Measurements from ENCODE around the gene SLC9A9. TPM values are rescaled to one million over a fixed set of nuclear protein-coding genes. Genes with fewer than 3 reads are reported as not detected.

SLC9A9 gene
- total and polyA plus RNA-seq, 2 of the 8 experiments (the other 6 are each of a cell fraction or from before 2014, with no cell fraction given): 0.48 to 1.1 TPM

DNA sequence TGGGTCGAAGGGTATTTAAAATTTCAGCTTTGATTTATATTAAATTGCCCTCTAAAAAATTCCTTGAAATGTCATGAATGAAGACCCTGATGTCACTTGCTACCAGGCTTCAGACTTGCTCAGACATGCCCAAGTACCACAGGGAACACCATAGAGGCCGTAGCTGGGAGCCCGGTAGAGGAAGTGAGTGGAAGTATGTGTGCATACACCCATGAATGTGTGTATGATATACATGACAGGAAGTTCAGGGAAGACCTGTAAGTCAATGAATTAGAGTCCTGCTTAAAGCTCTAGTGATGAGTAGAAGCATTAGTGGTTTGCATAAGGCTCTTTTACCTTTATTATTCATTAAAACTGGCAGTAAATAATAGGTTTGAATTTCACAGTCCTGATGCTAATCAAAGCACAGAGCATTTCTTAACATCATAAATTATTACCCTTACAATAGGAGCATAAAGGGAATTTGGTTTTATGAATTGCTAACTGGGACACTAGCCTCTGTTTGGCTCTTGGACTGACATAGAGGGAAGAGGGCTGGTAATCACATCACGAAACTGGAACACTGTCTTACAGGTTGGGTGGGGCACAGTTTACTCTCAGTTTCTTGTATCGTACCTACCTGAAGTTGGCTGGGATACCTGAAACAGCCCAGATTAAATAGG is 584.3 kb downstream of the SLC9A9 start (continued):
- TF ChIP-seq, protein P1, sequence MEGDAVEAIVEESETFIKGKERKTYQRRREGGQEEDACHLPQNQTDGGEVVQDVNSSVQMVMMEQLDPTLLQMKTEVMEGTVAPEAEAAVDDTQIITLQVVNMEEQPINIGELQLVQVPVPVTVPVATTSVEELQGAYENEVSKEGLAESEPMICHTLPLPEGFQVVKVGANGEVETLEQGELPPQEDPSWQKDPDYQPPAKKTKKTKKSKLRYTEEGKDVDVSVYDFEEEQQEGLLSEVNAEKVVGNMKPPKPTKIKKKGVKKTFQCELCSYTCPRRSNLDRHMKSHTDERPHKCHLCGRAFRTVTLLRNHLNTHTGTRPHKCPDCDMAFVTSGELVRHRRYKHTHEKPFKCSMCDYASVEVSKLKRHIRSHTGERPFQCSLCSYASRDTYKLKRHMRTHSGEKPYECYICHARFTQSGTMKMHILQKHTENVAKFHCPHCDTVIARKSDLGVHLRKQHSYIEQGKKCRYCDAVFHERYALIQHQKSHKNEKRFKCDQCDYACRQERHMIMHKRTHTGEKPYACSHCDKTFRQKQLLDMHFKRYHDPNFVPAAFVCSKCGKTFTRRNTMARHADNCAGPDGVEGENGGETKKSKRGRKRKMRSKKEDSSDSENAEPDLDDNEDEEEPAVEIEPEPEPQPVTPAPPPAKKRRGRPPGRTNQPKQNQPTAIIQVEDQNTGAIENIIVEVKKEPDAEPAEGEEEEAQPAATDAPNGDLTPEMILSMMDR (IDR thresholded peaks at IDR 0.05; ENCODE audit: control extremely low read depth in 1 of 3, insufficient read depth in 1 of 3, low read depth in 1 of 3, low read length in 3 of 3): no peak
- TF ChIP-seq HDAC2 (IDR thresholded peaks at IDR 0.05; ENCODE audit: borderline replicate concordance in 1 of 2, low read depth in 2 of 2, low read length in 2 of 2): no peak
- TF ChIP-seq, protein P2, sequence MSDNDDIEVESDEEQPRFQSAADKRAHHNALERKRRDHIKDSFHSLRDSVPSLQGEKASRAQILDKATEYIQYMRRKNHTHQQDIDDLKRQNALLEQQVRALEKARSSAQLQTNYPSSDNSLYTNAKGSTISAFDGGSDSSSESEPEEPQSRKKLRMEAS (IDR thresholded peaks at IDR 0.05): no peak
